CD4-positive, alpha-beta T cell treated with Interleukin-2 at 100 ng/mL for 4 hours (primary cell): ENCODE data around the gene CRELD2.

Experiments used
- DNase-seq: peaks from one replicate; pipeline ENCODE4 v3.0.0-alpha.2; 2020; ENCODE audit warnings: low spot score

CRELD2 gene

GRCh38 chr22:49930596-49931412 is 12.4 kb downstream of the CRELD2 start:
- DNase-seq, result peak; percentile 74

GRCh38 chr22:49933236-49934159 is 15.1 kb downstream of the CRELD2 start:
- no peak for DNase-seq

GRCh38 chr22:49934160-49934890 is 15.9 kb downstream of the CRELD2 start:
- DNase-seq, result peak; percentile 34

- DNase-seq, result peak; percentile 87
Measured at GRCh38 chr22:49934891-49935557, 16.6 kb downstream of the CRELD2 start.

GRCh38 chr22:49935561-49935960 is 17.1 kb downstream of the CRELD2 start:
- peak; percentile 38 for DNase-seq

GRCh38 chr22:49936018-49936972 is 17.9 kb downstream of the CRELD2 start:
- DNase-seq, result peak; percentile 96

- no peak for DNase-seq
Measured at GRCh38 chr22:49936973-49937757, 18.7 kb downstream of the CRELD2 start.

GRCh38 chr22:49937758-49938564 is 19.5 kb downstream of the CRELD2 start:
- DNase-seq, result no peak

- DNase-seq, result no peak
Measured at GRCh38 chr22:49938565-49939136, 20.2 kb downstream of the CRELD2 start.

- no peak for DNase-seq
Measured at GRCh38 chr22:49941507-49942316, 23.3 kb downstream of the CRELD2 start.

GRCh38 chr22:49942565-49943404 is 24.4 kb downstream of the CRELD2 start:
- DNase-seq, result no peak

- DNase-seq, result no peak
Measured at GRCh38 chr22:49943405-49943765, 25.0 kb downstream of the CRELD2 start.

GRCh38 chr22:49943771-49944398 is 25.5 kb downstream of the CRELD2 start:
- DNase-seq, result no peak

GRCh38 chr22:49944399-49944891 is 26.0 kb downstream of the CRELD2 start:
- no peak for DNase-seq

GRCh38 chr22:49945042-49945794 is 26.8 kb downstream of the CRELD2 start:
- peak; percentile 54 for DNase-seq
